ENCODE data around the gene CDHR2. TPM values are rescaled to one million over a fixed set of nuclear protein-coding genes. Genes with fewer than 3 reads are reported as not detected.
A peak's percentile ranks its signal among the peaks of the same experiment; 100 is the strongest.

Gene CDHR2
- total RNA-seq, 1 donor from 2014 or later, result 0.40 TPM

GRCh38 chr5:176562189-176562588 lies 13.0 kb downstream of the CDHR2 start:
- Mint-ChIP-seq H3K27ac (ENCODE audit: unreplicated experiment) (no peak overlapping the region), H3K4me3 (ENCODE audit: unreplicated experiment) (no peak overlapping the region), H3K9me3 (ENCODE audit: low read depth) (peaks cover 12% of the 10 kb centered on the region), H3K4me1 (ENCODE audit: low read depth) (no peaks in the 10 kb centered on the region), H3K27me3 (ENCODE audit: low read depth) (peaks cover 10% of the 10 kb centered on the region), H3K36me3 (ENCODE audit: low read depth) (no peaks in the 10 kb centered on the region)
- no peak for DNase-seq (ENCODE audit: low spot score)
- no peak for TF ChIP-seq CTCF (IDR thresholded peaks at IDR 0.05)

- peaks cover 10% of the 10 kb centered on the region for H3K27me3 Mint-ChIP-seq (ENCODE audit: low read depth)
- no peaks in the 10 kb centered on the region for H3K4me1 Mint-ChIP-seq (ENCODE audit: low read depth)
- no peak for DNase-seq (ENCODE audit: low spot score)
- no peak overlapping the region for H3K4me3 Mint-ChIP-seq (ENCODE audit: unreplicated experiment)
- H3K36me3 Mint-ChIP-seq (ENCODE audit: low read depth), result no peaks in the 10 kb centered on the region
- peaks cover 9% of the 10 kb centered on the region for H3K9me3 Mint-ChIP-seq (ENCODE audit: low read depth)
- no peak for TF ChIP-seq CTCF (IDR thresholded peaks at IDR 0.05)
- no peak overlapping the region for H3K27ac Mint-ChIP-seq (ENCODE audit: unreplicated experiment)
Observed at GRCh38 chr5:176564002-176564401, 14.9 kb downstream of the CDHR2 start.

GRCh38 chr5:176565760-176566288 lies 16.7 kb downstream of the CDHR2 start:
- H3K27ac Mint-ChIP-seq (ENCODE audit: unreplicated experiment), result no peak overlapping the region
- no peak overlapping the region for H3K4me3 Mint-ChIP-seq (ENCODE audit: unreplicated experiment)
- no peak for TF ChIP-seq CTCF (IDR thresholded peaks at IDR 0.05)
- H3K4me1 Mint-ChIP-seq (ENCODE audit: low read depth), result no peaks in the 10 kb centered on the region
- no peak for DNase-seq (ENCODE audit: low spot score)
- peaks cover 5% of the 10 kb centered on the region for H3K9me3 Mint-ChIP-seq (ENCODE audit: low read depth)
- H3K36me3 Mint-ChIP-seq (ENCODE audit: low read depth), result no peaks in the 10 kb centered on the region
- H3K27me3 Mint-ChIP-seq (ENCODE audit: low read depth), result peaks cover 11% of the 10 kb centered on the region

- no peak for TF ChIP-seq CTCF (IDR thresholded peaks at IDR 0.05)
- Mint-ChIP-seq H3K4me1 (ENCODE audit: low read depth) (no peaks in the 10 kb centered on the region), H3K9me3 (ENCODE audit: low read depth) (peaks cover 5% of the 10 kb centered on the region), H3K27ac (ENCODE audit: unreplicated experiment) (no peak overlapping the region), H3K4me3 (ENCODE audit: unreplicated experiment) (no peak overlapping the region), H3K27me3 (ENCODE audit: low read depth) (peaks cover 18% of the 10 kb centered on the region), H3K36me3 (ENCODE audit: low read depth) (no peaks in the 10 kb centered on the region)
- no peak for DNase-seq (ENCODE audit: low spot score)
Observed at GRCh38 chr5:176568657-176569056, 19.5 kb downstream of the CDHR2 start.

- TF ChIP-seq CTCF (IDR thresholded peaks at IDR 0.05), result peak; percentile 55
- no peak overlapping the region for H3K27ac Mint-ChIP-seq (ENCODE audit: unreplicated experiment)
- H3K9me3 Mint-ChIP-seq (ENCODE audit: low read depth), result peaks cover 5% of the 10 kb centered on the region
- peaks cover 18% of the 10 kb centered on the region for H3K27me3 Mint-ChIP-seq (ENCODE audit: low read depth)
- H3K36me3 Mint-ChIP-seq (ENCODE audit: low read depth), result no peaks in the 10 kb centered on the region
- H3K4me3 Mint-ChIP-seq (ENCODE audit: unreplicated experiment), result no peak overlapping the region
- DNase-seq (ENCODE audit: low spot score), result no peak
- H3K4me1 Mint-ChIP-seq (ENCODE audit: low read depth), result no peaks in the 10 kb centered on the region
Observed at GRCh38 chr5:176570044-176570443, 20.9 kb downstream of the CDHR2 start.

Data from chondrocyte (in vitro differentiated cells).